ENCODE results near the gene SLC25A46.
"Not testable (repeated sequence)": the region's sequence is repeated elsewhere in the genome, so short reads cannot be mapped to it uniquely, and the experiment has no call there.

SLC25A46 gene

DNA sequence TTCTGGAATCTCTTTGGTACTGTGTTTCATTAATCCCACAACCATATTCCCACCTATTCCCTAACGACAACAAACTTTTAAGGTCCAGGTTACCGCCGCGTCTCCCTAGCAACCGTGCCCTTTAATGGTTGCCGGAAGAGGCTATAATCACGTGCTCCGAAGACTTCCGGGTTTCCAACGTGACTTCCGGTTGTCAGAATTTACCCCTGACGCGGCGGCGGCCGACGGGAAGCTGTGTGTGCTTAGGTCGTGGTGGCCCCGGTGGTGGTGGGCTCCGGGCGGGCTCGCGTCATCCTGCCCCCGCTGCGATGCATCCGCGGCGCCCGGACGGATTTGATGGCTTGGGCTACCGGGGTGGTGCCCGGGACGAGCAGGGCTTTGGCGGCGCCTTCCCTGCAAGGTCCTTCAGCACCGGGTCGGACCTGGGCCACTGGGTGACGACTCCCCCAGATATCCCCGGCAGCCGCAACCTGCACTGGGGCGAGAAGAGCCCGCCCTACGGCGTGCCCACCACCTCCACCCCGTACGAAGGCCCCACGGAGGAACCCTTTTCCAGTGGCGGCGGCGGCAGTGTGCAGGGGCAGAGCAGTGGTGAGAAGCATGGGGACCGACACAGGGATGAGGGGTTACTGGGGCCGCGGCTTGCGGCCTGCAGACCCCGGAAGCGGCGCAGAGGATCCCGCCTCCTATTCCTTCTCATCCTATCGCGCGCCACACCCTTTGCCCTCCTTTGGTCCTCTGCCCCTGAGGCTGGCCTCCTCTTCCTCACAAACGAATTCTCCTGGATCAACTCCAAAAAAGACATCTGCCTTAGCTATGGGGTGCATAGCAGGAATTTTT lies at the start of gene SLC25A46:
Gene SLC25A46, plus strand, starts transcription at position 196 of the 840 bp plus-strand sequence. Its CDS starts 113 bp downstream, at position 309.
- DNase-seq (ENCODE audit: low read depth): peak; percentile 77

DNA sequence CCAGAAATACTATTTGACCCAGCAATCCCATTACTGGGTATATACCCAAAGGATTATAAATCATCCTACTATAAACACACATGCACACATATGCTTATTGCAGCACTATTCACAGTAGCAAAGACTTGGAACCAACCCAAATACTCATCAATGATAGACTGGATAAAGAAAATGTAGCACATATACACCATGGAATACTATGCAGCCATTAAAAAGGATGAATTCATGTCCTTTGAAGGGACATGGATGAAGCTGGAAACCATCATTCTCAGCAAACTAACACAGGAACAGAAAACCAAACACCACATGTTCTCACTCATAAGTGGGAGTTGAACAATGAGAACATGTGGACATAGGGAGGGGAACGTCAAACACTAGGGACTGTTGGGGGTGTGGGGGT lies 48.2 kb upstream of the SLC25A46 start:
- not testable (repeated sequence) for DNase-seq (ENCODE audit: low read depth)

DNA sequence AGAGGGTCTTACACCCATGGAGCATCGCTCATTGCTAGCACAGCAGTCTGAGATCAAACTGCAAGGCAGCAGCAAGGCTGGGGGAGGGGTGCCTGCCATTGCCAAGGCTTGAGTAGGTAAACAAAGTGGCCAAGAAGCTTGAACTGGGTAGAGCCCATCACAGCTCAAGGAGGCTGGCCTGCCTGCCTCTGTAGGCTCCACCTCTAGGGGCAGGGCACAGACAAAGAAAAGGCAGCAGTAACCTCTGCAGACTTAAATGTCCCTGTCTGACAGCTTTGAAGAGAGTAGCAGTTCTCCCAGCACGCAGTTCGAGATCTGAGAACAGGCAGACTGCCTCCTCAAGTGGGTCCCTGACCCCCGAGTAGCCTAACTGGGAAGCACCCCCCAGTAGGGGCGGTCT lies 46.1 kb upstream of the SLC25A46 start:
- not testable (repeated sequence) for DNase-seq (ENCODE audit: low read depth)

DNA sequence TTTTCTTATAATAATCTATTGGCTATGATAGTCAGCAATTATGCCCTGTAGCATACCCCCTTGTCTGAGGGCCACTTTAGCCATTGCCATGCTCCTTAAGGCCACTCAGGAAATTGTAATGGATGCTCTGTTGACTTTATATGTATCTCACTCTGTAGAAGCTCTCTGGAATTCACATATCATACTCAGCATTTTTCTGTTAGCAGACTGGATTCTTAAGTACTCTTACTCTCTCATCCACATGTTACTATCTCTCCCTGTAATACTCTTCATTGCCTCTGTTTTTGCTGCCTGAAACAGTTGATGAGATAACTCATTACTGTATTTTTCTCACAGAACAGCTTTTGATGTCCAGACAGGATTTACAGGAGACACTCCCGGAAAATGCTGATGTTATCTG lies 36.5 kb upstream of the SLC25A46 start:
- DNase-seq (ENCODE audit: low read depth): no peak

DNA sequence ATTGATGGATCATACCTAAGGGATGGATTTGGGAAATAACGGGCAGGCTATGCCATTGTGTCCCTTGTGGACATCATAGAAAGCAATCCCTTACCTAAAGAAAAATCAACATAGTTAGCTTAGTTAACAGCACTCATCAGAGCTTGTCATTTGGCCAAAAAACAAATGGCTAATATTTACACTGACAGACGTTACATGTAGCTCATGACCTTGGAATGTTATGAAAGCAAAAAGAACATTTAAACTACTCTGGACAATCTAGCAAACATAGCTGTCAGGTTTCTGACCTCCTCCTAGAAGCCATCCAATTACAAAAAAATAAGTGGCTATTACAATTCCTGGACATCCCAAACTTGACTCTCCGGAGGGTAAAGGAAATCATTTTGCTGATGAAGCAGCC lies 36.1 kb upstream of the SLC25A46 start:
- DNase-seq (ENCODE audit: low read depth): no peak

DNA sequence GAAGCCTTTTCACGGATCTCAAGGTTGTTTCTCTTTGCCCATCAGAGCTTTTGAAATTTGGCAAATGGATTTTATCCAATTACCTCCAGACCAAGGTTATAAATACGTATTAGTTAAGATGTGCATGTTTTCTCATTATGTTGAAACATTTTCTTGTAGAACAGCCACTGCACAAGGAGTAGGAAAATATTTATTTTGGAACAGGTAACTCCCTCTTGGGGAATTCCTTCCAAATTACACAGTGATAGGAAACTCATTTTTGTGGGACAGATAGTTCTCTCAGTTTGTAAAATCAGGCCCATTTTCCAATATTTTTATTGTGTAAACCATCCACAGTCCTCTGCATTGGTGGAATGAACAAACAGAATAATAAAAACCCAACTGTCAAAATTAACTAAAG lies 35.3 kb upstream of the SLC25A46 start:
- DNase-seq (ENCODE audit: low read depth): no peak

DNA sequence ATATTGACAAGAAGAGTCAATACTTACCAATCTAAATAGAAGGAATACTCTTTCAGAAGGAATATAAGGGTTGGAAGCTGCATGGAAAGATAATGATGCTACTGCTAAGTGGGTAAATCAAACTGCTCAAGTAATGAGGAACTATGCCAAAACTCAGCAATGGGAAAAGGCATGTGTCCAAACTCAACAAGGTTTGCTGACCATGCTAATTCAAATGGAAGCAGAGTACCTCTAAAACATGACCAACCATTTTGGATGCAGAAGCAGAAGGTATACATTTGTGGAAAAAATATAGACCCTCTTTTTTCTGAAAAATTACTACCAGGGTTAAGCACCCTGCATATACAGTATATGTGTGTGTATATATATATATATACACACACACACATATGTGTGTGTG lies 33.5 kb upstream of the SLC25A46 start:
- no peak for DNase-seq (ENCODE audit: low read depth)

DNA sequence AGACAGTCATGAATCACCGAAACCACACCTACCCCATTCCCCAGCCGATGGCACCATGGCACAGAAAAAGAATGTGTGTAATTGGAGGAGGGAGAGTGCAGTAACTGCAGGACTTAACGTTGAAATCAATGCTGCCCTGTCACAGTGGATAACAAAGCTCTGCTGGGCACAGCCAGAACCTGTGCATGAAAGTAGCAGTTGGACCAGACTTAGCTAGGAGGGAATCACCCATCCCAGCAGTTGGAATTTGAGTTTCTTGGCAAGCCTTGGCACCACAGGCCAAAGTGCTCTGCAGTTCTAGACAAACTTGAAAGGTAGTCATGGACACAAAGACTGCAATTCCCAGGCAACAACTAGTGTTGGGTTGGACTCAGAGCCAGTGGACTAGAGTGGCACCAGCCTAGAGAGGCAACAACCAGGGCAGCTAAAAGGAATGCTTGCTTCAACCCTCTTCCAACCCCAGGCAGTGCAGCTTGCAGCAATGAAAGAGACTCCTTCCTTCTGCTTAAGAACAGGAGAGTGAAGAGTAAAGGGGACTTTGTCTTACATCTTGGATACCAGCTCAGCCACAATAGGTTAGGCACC lies 31.5 kb upstream of the SLC25A46 start:
- DNase-seq (ENCODE audit: low read depth): no peak

DNA sequence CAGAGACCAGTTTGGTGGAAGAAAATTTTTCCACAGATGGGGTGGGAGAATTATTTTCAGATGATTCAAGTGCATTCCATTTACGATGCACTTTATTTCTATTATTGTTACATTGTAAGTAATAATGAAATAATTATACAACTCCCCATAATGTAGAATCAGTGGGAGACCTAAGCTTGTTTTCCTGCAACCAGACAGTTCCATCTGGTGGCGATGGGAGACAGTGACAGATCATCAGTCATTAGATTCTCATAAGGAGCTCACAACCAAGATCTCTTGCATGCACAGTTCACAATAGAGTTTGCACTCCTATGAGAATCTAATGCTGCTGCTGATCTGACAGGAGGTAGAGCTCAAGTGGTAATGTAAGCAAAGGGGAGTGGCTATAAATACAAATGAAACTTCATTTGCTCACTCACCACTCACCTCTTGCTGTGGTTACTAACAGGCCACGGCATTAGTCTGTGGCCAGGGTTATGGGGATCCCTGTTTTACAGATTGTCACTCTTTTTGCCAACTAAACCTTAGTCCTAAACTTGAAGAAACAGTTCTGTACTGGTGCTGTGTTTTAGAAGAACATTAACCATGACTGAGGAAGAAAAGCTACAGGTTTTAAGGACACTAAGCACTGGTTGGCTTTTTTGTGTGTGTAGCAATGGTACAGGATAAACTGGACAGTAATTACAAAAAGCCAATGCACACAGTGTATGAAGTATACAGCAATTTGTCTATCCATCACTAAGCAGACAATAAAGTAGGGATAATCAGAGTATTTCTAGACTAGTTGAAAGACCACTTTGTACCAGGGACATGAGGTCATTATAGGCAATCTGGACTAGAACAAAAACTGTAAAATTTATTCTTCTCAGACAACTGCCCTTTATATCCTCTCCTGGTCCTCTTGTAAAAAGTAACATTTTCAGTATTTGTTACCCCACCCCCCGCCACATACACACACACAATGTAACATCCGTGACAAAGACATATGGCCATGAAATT lies 22.3 kb upstream of the SLC25A46 start:
- DNase-seq (ENCODE audit: low read depth): no peak

DNA sequence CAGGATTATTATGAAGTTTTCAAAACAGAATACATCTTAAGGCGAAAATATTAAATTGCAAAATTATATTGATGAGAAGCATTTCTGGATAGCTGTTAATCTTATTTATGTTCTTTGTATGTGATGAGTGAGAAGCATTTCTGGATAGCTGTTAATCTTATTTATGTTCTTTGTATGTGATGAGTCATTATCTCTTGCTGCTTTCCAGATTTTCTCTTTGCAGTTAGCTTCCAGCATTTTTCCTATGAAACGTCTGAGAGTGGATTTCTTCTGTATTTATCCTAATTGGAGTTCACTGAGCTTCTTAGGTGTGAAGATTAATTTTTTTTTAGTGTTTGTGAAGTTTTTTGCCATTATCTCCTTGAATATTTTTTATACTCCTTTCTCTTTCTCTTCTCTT lies 20.5 kb upstream of the SLC25A46 start:
- DNase-seq (ENCODE audit: low read depth): no peak

DNA sequence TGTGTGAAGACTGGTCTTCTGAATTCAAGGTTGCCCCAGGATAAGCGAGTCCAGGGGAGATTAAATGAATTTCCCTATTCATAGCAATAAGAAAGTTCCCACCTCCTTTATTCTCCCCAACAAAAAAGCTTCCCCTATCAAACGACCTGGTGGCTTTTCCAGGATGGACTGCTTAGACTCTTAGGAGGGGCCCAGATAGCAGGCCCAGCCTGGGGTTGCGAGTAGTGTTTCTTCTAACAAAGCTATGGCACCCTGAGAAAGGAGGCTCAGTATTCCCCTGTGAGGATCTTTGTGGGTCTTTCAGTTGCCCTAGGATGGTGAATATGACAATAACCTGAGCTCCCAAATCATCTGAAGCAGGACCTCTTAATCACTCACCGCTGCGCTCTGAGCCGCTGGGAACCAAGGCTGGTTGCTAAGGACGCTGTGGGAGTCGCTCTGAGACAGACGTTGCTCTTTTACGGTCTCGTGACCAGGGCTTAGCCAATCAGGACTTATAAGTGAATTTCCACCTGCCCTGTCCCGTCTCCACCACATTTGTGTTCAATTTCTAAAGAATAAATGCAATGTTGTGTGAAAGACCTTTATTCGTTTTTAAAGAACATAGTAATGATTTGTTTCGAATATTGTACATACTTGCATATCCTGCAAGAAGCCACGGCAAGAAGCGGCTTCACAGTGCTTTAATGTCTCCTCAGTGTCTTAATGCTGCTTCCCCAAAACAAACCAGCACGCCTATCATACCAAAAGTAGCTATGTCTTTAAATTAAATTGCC lies 12.4 kb upstream of the SLC25A46 start, which contains the start of gene TMEM232:
Gene TMEM232, minus strand, starts transcription at position 423 of the 776 bp plus-strand sequence. CDS start 59,319 bp downstream, outside the sequence.
- peak; percentile 48 for DNase-seq (ENCODE audit: low read depth)

DNA sequence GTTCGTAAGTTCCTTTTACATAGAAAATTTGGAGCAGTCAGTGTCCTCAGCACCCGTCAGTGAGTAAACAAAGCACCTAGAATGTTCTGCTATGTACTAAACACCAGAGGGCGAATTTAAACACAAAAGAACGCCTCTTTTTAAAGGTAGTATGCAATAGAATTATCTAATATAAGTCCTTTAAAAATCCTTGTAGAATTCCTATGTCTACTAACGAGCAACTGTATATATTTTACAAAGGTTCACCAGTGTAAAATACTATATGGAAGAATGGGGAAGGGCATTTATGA lies 11.8 kb upstream of the SLC25A46 start:
- DNase-seq (ENCODE audit: low read depth): no peak

DNA sequence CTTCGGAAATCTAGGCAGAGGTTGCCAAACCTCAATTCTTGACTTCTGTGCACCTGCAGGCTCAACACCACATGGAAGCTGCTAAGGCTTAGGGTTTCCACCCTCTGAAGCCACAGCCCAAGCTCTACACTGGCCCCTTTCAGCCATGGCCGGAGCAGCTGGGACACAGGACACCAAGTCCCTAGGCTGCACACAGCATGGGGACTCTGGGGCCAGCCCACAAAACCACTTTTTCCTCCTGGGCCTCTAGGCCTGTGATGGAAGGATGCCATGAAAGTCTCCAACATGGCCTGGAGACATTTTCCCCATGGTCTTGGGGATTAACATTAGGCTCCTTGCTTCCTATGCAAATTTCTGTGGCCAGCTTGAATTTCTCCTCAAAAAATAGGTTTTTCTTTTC lies 7.3 kb upstream of the SLC25A46 start:
- DNase-seq (ENCODE audit: low read depth): not testable (repeated sequence)

DNA sequence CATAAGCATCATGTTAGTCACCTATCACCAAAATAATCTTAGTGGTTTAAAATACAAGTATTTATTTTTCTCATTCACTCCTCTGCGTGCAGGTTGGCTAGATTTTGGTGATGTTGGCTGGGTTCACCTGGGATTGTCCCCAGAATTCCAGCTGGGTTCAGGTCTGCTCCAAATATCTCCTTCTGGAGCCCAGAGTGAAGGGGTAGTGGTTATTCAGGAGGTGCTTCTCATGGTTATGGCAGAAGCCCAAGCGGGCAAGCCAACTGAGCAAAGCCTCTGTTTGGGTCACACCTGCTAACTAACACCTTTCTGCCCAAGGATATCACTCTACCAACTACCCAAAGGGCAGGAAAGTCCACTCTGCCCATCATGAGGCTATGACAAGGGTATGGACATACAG lies 4.7 kb upstream of the SLC25A46 start:
- no peak for DNase-seq (ENCODE audit: low read depth)

DNA sequence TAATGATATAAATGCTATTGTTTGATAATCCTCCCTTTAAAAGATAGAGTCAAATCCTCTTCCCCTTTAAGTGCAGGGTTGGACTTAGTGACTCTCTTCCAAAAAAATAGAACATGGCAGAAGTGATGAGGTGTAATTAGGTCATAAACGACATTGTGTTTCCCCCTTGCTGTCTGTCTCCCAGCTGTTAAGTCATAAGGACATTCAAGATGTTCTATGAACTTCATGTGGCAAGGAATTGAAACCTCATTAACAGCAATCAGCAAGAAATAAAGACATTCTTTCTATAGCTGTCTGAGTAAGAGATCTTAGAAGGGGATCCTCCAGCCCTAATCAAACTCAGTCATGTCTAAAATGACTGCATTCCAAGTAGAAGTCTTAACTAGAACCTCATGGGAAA lies 3.3 kb upstream of the SLC25A46 start:
- no peak for DNase-seq (ENCODE audit: low read depth)

DNA sequence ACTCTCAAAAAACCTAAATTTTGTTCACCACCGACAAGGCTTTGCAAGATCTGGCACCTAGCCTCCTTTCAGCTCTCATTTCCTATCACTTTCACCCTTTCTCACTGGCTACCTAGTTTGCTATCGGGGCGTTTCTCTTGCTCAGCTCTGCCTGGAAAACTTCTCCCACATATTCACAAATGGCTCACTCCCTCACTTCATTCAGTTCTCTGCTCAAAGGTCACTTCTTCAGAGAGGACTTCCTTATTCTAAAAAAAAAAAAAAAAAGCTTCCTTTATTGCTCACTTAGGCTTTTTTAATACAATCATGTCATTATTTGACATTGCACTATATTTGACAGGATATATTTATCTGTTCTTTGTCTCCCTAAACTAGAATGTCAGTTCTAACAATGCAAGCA lies 2.1 kb upstream of the SLC25A46 start:
- no peak for DNase-seq (ENCODE audit: low read depth)

DNA sequence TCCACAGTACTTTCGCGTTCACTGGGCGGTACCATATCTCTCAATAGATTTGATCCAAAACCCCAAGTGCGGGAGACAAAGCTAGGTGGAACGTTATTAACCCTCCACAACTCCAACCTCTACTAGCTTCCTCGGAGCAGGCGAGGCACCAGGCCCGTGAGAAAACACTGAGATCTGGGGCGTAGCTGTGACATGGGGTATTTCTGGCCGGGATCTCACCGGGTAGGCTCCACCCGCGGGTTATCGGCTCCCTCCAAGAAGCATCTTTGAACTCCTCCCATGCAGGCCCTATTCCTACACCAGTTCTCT lies 350 bp upstream of the SLC25A46 start:
- no peak for DNase-seq (ENCODE audit: low read depth)

DNA sequence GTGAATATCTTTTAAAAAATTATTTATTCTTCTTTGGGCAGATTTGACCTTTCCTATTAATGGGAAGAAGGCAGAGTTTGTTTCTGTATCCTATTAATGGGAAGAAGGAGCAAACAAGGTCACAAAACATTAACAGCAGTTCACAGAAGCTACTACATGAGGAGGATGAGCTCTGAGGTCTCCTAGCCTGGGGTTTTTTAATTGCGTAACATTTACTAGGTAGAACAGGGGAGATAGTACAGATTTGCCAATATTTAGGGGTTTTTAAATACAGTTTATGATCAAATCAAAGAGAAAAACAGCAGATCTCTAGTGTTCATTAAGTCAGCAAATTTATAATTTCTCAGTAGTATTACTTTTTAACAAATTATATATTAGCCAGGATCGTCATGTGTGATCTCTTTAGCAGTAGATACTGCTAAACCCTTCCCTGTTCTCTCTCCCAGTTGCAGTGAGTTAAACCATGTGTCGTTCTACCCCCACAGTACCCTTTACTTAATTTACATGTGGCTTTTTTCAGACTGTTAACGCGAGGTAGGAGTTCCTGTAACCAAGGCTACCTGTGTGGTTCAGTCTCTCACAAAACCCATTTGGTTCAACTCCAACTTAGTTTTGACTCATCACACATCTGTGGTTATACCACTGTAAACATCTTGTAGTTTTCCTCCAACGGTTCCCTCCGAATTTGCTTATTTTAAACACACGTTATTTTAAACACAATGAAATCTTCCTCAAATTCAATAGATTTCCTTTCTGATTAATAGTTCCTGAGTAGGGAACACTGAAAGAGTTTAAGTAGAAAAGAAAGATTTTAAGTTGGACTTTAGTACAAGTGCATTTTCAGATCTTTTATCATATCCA lies 13.3 kb downstream of the SLC25A46 start:
- no peak for DNase-seq (ENCODE audit: low read depth)

DNA sequence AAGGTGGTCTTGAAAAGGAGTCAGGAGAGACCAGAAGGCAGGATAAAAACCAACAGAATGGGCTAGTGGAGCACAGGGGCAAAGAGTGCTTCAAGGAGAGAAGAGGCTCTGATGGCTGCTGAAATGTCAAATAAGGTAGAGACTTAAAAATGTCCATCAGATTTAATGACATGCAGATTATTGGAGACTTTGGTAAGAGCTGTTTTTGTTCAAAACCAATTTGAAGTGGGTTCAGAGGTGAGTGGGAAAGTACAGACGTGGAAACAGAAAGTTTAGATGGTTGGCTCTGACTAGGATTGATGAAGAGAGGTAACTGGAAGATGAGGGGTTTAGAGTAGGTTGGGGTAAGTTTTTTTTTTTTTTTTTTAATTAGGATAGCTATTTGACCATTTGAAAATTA lies 14.1 kb downstream of the SLC25A46 start:
- DNase-seq (ENCODE audit: low read depth): no peak

DNA sequence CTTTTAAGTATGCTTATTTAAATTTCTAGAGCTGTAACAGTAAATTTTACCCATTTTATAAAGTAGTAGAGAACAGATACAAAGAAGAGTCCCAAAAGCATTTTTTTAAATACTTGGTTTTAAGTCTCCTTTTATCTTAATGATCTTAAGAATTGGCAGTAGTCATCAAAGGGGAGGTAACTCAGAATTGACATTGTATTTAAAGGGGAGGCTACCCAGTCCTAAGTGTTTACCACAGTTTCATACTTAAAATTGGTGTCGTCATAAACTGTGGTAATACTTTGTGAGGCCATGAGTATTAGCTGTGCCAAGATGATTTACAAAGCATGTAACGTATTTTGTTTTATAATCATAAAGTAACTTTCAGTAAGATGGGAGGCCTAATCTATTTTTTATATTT lies 14.8 kb downstream of the SLC25A46 start:
- no peak for DNase-seq (ENCODE audit: low read depth)

DNA sequence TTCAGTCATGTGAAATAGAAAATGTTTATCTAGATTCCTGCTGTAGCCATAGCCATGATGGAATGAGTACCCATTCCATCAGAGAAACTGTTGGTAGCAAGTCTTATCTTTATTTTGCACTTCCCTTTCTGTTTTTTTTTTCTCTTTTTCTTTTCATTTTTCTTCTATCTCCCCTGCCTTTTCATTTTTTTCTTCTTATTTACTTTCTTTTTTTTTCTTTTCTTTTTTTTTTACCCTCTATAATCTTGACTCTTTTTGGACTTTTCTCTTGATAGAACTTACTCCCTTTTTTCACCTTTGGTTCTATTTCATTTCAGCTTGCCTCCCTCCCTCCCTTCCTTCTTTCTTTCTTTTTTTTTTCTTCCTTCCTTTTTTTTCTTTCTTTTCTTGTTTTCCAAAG lies 15.4 kb downstream of the SLC25A46 start:
- DNase-seq (ENCODE audit: low read depth): no peak
